Spleen (tissue), 7 donors: Measurements from ENCODE around the gene TAF4.

Experiments
- CTCF ChIP-seq, 11 experiments: fragments of 200-600 bp in 7 of 11; fragments of 450-650 bp in 4 of 11; sonication (generic) in 4 of 11; IDR thresholded peaks in 8 of 11; conservative IDR thresholded peaks in 3 of 11; 1 replicate in 7 of 11; 2 replicates in 4 of 11; pipeline versions ENCODE4 v1.4.0 to v1.8.0; 2016 to 2021; ENCODE audit warnings: antibody characterized with exemption in 11 of 11, inconsistent platforms in 4 of 11, mild to moderate bottlenecking in 1 of 11
- POLR2AphosphoS5 ChIP-seq, 3 donors: sonication (generic); formaldehyde crosslinking; IDR thresholded peaks; one replicate each; pipeline ENCODE4 v1.5.1; 2017; ENCODE audit warnings: antibody characterized with exemption in 3 of 3
- donor health status: DM: no; HTN: no; CAD: no; lungs with moderate emphysema.
- donor health status: DM: no; HTN: no; CAD: no.
- donor health status: DM: no; HTN: no; CAD: no.

- TF ChIP-seq CTCF (IDR thresholded peaks at IDR 0.05 in 8 of 11, conservative IDR thresholded peaks at IDR 0.05 in 3 of 11) (no peak), POLR2AphosphoS5 (IDR thresholded peaks at IDR 0.05) (no peak)
Observed at GRCh38 chr20:61978491-61978890, 87.2 kb downstream of the TAF4 start.
